Upper lobe of left lung (tissue), 4 donors: ENCODE results near the gene LLGL1.

Experiments used
- EP300 ChIP-seq, 4 donors: sonication (generic); formaldehyde crosslinking; IDR thresholded peaks; one replicate each; pipeline ENCODE4 v1.5.1; 2017; ENCODE audit warnings: antibody characterized with exemption in 4 of 4, control low read depth in 2 of 4
- POLR2A ChIP-seq, 4 donors: fragments of 450-650 bp; IDR thresholded peaks; one replicate each; pipeline ENCODE4 v1.5.1; 2016 to 2017; ENCODE audit warnings: antibody characterized with exemption in 4 of 4, mild to moderate bottlenecking in 2 of 4
- TF ChIP-seq, protein P1 (sequence below), 6 experiments: fragments of 450-650 bp in 4 of 6; fragments of 200-600 bp in 2 of 6; sonication (generic) in 2 of 6; IDR thresholded peaks; one replicate each; pipeline ENCODE4 v1.5.1; 2016 to 2019; ENCODE audit warnings: antibody characterized with exemption in 6 of 6

DNA sequence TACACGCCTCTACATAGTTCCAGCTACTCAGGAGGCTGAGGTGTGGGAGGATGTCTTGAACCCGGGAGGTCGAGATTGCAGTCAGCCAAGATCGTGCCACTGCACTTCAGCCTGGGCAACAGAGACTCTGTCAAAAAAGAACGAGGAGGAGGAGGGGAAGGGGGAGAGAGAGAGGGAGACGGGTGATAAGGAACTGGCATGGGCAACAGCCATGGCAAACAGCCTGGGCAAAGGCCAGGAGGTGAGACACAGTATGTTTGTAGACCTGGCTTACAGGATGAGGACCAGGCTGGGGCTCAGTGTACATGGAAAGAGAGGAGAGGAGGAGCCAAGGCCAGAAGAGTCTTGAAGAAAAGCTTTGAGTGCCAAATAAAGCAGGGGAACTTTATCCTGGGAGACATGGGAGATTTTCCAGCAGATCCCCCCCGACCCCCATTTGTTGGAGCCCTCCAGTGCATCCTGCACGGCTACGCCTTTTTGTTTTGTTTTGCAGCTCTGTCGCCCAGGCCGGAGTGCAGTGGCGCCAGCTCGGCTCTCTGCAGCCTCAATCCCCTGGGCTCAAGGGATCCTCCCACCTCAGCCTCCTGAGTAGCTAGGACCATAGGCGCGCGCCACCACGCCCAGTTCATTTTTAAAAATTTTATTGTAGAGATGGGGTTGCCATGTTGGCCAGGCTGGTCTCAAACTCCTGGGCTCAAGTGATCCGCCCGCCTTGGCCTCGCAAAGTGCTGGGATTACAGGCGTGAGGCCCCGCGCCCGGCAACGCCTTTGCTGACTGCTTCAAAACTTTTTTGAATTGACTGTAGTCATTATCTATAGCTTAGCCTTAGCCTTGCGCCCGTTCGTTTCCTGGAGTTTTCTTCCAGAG lies 43.1 kb upstream of the LLGL1 start:
- TF ChIP-seq EP300 (IDR thresholded peaks at IDR 0.05) (no peak), POLR2A (IDR thresholded peaks at IDR 0.05) (no peak)
- TF ChIP-seq, protein P1, sequence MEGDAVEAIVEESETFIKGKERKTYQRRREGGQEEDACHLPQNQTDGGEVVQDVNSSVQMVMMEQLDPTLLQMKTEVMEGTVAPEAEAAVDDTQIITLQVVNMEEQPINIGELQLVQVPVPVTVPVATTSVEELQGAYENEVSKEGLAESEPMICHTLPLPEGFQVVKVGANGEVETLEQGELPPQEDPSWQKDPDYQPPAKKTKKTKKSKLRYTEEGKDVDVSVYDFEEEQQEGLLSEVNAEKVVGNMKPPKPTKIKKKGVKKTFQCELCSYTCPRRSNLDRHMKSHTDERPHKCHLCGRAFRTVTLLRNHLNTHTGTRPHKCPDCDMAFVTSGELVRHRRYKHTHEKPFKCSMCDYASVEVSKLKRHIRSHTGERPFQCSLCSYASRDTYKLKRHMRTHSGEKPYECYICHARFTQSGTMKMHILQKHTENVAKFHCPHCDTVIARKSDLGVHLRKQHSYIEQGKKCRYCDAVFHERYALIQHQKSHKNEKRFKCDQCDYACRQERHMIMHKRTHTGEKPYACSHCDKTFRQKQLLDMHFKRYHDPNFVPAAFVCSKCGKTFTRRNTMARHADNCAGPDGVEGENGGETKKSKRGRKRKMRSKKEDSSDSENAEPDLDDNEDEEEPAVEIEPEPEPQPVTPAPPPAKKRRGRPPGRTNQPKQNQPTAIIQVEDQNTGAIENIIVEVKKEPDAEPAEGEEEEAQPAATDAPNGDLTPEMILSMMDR (IDR thresholded peaks at IDR 0.05), result no peak
